GM19324 (cell line): ENCODE data around the gene NT5DC2.

Experiments used
- ATAC-seq: cut with Tn5 transposase; IDR thresholded peaks from one replicate; pipeline ENCODE4 v1.9.1; 2021; ENCODE audit warnings: mild to moderate bottlenecking, moderate library complexity; ENCODE audit not compliant: unreplicated experiment, low FRiP score

Gene NT5DC2

DNA sequence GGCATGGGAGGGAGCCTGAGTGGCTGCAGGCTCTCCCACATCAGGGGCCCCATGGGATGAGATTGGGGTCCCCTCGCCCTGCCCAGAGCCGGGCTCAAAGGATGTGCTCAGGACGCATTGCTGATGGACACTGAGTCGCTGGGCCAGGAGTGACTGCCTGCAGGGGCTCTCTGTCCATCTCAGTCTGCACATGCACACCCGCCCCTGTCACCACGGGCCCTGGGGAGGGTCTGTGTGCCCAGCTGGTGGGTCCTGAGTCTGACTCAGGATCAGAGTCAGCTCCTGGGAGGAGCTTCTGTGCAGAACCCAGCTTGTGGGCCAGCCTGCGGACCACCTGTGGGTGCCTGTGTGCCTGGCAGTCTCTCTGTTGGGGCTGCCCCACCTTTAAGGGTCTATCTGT, 20.4 kb downstream of the NT5DC2 start:
- ATAC-seq, result no peak

GRCh38 chr3:52512727-52513126, 20.9 kb downstream of the NT5DC2 start:
- no peak for ATAC-seq

DNA sequence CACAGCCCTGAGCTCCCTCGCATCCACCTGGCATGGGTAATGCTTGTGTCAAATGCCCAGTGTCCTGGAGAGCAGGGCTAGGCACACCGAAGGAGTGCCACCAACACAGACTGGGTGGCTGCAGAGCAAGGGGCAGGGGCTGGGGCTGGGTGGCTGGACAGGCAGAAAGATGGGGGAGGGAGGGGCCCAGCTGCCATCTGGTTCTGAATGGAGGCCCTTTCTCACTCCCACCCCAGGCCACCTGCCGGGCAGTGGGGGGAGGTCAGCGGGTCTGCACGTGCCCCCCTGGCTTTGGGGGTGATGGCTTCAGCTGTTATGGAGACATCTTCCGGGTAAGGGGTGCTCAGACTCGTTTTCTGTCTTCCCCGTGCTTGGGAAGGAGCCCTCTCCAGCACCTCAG, 21.6 kb downstream of the NT5DC2 start:
- ATAC-seq, result no peak

GRCh38 chr3:52511509-52511908, 22.1 kb downstream of the NT5DC2 start:
- no peak for ATAC-seq

DNA sequence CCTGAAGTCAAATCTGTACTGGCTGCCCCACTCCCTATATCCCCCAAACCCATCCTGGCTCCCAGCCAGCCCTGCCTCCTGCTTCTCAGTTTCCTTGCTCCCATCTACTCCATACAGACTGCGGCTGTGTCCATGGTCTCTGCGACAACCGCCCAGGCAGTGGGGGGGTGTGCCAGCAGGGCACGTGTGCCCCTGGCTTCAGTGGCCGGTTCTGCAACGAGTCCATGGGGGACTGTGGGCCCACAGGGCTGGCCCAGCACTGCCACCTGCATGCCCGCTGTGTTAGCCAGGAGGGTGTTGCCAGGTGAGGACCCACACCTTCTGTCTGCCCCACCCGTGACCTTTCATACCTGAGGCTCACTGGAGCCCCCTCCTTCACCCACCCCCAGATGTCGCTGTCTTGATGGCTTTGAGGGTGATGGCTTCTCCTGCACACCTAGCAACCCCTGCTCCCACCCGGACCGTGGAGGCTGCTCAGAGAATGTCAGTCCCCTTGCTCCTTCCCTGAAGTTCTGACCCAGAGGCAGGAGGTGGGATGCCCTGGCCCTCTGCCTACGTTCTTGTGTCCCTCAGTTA, 23.8 kb downstream of the NT5DC2 start:
- ATAC-seq, result no peak

- no peak for ATAC-seq
These were observed 26.3 kb downstream of the NT5DC2 start for GRCh38 chr3:52507359-52507758.

- ATAC-seq, result no peak
These were observed 27.2 kb downstream of the NT5DC2 start for GRCh38 chr3:52506266-52506966.

DNA sequence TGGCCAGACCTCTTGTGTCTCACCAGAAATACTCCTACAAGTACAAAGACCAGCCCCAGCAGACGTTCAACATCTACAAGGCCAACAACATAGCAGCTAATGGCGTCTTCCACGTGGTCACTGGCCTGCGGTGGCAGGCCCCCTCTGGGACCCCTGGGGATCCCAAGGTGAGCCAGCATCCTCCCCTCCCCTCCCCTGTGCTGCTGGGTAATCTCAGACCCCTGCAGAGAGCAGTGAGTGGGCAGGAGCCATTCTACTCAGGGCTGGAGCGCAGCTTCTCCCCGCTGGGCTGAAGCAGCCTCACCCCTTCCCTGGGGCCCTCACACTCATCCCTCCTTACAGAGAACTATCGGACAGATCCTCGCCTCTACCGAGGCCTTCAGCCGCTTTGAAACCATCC, 28.7 kb downstream of the NT5DC2 start:
- no peak for ATAC-seq

DNA sequence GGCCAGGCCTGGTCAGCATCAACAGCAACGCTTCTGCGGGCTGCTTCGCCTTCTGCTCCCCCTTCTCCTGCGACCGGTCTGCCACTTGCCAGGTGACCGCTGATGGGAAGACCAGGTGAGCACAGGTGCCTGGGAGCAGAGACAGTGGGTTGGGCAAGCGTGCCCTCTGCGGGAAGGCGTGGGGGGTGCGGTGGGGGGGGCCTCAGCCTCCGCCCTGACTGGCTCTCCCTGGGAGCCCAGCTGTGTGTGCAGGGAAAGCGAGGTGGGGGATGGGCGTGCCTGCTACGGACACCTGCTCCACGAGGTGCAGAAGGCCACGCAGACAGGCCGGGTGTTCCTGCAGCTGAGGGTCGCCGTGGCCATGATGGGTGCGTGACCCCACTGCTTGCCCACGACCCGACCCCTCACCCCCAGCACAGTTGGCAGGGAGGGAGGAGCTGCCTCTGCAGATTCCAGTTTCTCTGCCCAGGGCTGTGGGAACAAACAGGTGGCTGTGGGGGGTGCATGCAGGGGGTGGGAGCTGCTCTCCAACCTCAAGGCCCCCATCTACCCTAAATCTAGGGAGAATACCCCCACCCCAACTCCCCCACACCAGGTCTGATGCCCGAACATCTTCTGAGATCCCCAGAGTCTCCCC, 29.8 kb downstream of the NT5DC2 start:
- no peak for ATAC-seq

GRCh38 chr3:52502808-52503350, 30.8 kb downstream of the NT5DC2 start:
- no peak for ATAC-seq

- ATAC-seq, result no peak
These were observed 31.7 kb downstream of the NT5DC2 start for GRCh38 chr3:52502001-52502400.

DNA sequence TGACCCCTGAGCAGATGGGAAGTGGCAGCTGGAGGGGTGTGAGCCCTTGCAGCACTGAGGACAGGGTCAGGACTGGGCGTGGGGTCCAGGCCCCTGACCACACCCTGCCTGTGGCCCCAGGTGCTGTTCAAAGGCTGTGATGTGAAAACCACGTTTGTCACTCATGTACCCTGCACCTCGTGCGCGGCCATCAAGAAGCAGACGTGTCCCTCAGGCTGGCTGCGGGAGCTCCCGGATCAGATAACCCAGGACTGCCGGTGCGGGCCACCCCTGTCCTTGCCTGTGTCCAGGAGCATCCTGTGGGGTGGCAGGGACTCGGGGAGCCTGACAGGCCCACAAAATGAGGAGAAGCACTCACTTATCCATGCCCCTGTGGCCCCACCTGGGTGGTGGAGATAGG, 32.6 kb downstream of the NT5DC2 start:
- ATAC-seq, result no peak

DNA sequence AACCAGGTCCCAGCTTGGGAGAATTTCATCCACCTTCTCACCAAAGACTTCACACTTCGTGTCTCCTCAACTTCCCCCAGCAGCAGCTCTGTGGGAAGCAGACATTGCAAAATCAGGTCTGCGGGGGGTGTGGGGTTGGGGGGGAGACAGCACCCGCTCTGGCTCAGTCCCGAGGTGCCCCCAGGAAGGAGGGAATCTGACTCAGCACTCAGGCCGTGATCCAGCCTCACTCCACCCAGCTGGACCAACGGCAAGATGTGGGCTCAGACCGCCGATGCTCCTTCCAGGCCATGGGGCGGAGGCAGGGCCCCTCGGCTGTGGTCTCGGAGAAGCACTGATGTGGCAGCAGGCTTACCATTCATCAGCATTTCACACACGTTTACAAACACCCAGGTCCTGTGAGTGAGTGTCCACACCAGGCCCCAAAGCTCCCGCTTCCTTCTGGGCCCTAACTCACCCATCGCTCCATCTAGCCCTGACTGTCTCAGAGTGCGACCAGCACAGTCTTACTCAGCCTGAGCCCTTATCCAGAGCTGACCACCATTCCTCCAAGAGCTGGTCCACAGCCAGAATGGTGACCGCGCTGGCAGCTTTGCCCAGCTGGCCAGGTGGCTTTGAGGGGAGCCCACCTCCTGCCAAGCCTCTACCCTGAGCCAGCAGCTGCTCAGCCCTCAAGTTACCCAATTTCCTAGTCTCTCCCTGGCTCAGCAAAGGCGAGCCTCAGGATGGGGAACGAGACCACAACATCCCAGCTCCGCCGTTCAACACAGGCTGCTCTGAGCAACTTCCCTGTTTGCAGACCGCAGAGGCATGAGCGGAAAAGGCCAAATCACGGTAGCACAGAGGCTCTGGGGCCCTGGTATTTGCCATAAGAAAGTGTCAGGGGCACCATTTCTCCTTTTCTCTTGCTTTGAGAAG, 35.3 kb downstream of the NT5DC2 start:
- ATAC-seq, result no peak

DNA sequence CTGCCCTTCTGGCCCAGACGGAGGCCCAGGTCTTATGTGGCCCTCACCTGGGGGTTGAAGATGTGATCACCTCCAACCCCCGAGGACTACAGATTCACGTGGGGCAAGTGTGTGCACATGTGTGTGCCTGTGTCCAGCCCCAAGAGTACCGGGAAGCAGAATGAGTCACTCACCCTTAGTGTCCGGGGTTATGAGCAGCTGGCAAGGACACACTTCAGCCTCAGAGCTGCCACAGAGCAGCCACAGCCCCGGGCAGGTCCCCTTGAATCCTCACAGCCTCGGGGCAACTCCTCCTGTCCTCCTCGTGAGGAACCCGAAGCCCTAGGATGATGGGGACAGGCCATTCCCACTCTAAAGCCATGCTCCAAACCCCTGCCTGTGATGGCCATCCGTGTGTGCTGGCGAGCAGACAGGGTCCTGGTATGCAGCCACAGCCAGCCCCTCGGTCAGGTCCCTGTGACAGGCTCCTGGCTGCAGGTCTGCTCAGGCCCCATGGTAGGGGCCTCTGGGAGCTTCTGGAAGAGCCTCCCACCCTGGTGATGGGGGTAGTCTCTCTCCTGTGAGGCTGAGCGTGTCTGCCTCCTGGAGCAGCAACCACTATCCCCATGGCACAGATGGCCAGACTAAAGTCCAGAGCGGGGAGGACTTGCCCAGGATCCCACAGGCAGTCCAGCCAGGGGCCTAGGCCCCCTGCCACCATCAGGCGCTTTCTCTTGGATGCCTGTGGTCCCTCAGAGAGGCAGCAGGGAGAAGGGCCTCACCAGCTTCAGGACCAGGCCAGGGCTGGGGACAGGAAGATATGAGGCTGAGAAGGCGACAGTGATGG, 37.7 kb downstream of the NT5DC2 start:
- ATAC-seq, result no peak

DNA sequence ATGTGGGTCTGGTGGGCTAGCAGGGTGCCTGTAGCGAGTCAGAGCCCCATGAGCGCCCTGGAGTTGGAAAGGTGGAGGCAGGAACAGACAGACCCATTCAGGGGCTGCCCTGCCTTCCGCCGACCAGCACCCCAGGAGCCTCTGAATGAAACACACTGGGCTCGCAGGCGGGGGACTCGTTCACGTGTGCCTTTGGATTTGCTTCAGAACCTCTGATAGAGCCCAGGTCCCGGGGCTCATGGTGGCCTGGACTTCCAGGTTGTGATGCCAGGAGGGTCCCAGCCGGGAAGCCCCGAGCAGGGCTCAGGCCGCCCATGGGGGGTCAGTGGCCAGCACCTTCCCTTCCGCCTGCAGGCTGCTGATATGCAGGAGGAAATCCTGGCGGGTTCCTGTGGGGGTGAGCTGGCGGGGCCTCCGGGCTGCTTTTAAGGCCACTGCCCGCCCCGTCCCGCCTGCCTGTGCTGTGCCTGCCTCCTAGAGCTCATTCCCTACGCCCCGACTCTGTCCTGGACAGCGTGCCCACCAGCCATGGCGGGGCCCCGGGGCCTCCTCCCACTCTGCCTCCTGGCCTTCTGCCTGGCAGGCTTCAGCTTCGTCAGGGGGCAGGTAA, 38.7 kb downstream of the NT5DC2 start, which contains the start of gene STAB1:
TSS of gene STAB1 (plus strand) at position 453 of the 610 bp plus-strand sequence. CDS start at position 529, 76 bp downstream.
- no peak for ATAC-seq

DNA sequence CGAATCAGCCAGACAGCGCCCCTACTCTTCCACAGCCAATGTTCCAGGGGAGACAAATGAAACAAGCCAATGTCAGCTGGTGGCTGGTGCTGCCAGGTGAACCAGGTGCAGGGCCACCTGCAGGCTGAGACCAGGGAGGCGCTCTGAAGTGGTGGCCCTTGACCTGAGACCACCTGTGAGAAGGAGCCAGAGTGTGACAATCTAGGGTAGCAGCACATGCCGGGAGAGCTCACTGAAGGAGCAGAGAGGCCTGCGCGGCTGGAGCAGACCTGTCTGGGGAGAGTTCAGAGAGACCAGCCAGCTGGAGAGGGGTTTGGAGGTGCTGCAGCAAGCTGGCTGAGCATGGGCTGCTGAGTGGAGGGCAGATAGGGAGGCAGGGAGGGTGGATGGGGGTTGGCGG, 39.2 kb downstream of the NT5DC2 start:
- no peak for ATAC-seq

GRCh38 chr3:52493232-52494017, 40.2 kb downstream of the NT5DC2 start:
- ATAC-seq, result no peak

DNA sequence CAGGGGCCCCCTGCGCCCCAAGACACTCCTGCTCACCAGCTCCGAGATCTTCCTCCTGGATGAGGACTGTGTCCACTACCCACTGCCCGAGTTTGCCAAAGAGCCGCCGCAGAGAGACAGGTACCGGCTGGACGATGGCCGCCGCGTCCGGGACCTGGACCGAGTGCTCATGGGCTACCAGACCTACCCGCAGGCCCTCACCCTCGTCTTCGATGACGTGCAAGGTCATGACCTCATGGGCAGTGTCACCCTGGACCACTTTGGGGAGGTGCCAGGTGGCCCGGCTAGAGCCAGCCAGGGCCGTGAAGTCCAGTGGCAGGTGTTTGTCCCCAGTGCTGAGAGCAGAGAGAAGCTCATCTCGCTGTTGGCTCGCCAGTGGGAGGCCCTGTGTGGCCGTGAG, 41.6 kb downstream of the NT5DC2 start:
- no peak for ATAC-seq
